HG02840 (cell line): ENCODE results near the gene DYSF.

Experiments
- ATAC-seq: cut with Tn5 transposase; IDR thresholded peaks from one replicate; pipeline ENCODE4 v1.9.1; 2021; ENCODE audit warnings: mild to moderate bottlenecking, moderate library complexity, moderate number of reproducible peaks; ENCODE audit not compliant: unreplicated experiment, low FRiP score

DYSF gene

GRCh38 chr2:71547616-71548285 lies 94.4 kb downstream of the DYSF start:
- no peak for ATAC-seq

GRCh38 chr2:71548646-71549425 lies 95.5 kb downstream of the DYSF start:
- no peak for ATAC-seq

- no peak for ATAC-seq
These were observed 97.7 kb downstream of the DYSF start for GRCh38 chr2:71550801-71551630.

GRCh38 chr2:71551631-71551915 lies 98.2 kb downstream of the DYSF start:
- no peak for ATAC-seq

- ATAC-seq: no peak
These were observed 99.0 kb downstream of the DYSF start for GRCh38 chr2:71552356-71552755.

GRCh38 chr2:71552861-71553301 lies 99.5 kb downstream of the DYSF start:
- ATAC-seq: no peak

GRCh38 chr2:71554028-71554705 lies 100.8 kb downstream of the DYSF start:
- no peak for ATAC-seq

- ATAC-seq: no peak
These were observed 101.3 kb downstream of the DYSF start for GRCh38 chr2:71554706-71555056.

- ATAC-seq: no peak
These were observed 102.6 kb downstream of the DYSF start for GRCh38 chr2:71555798-71556454.

GRCh38 chr2:71556692-71557250 lies 103.4 kb downstream of the DYSF start:
- ATAC-seq: no peak

GRCh38 chr2:71557321-71557720 lies 104.0 kb downstream of the DYSF start:
- no peak for ATAC-seq

- ATAC-seq: no peak
These were observed 105.1 kb downstream of the DYSF start for GRCh38 chr2:71558300-71559051.

GRCh38 chr2:71559080-71559827 lies 105.9 kb downstream of the DYSF start:
- ATAC-seq: no peak

- ATAC-seq: no peak
These were observed 106.7 kb downstream of the DYSF start for GRCh38 chr2:71559828-71560637.

- ATAC-seq: no peak
These were observed 107.3 kb downstream of the DYSF start for GRCh38 chr2:71560638-71561011.

GRCh38 chr2:71561441-71562267 lies 108.3 kb downstream of the DYSF start:
- ATAC-seq: no peak

GRCh38 chr2:71562518-71562917 lies 109.2 kb downstream of the DYSF start:
- no peak for ATAC-seq
